HG03045 (cell line): ENCODE data around the gene ERVFRD-1.

ENCODE experiments used
- ATAC-seq: cut with Tn5 transposase; IDR thresholded peaks from one replicate; pipeline ENCODE4 v1.9.1; 2021; ENCODE audit warnings: mild to moderate bottlenecking, moderate library complexity; ENCODE audit not compliant: unreplicated experiment

The ERVFRD-1 gene

GRCh38 chr6:11055127-11055627, 56.3 kb downstream of the ERVFRD-1 start:
- no peak for ATAC-seq

GRCh38 chr6:11054722-11055121, 56.8 kb downstream of the ERVFRD-1 start:
- ATAC-seq, result no peak

- ATAC-seq, result no peak
Measured at GRCh38 chr6:11053307-11053706, 58.2 kb downstream of the ERVFRD-1 start.
